Measurements from ENCODE around the gene AAMDC. TPM values are rescaled to one million over a fixed set of nuclear protein-coding genes. Genes with fewer than 3 reads are reported as not detected.
A peak's percentile ranks its signal among the peaks of the same experiment; 100 is the strongest.

The AAMDC gene
- total and polyA plus RNA-seq, 2 of the 13 experiments (the other 11 are each of a cell fraction or from before 2014, with no cell fraction given), result 18.1 to 35.6 TPM

DNA sequence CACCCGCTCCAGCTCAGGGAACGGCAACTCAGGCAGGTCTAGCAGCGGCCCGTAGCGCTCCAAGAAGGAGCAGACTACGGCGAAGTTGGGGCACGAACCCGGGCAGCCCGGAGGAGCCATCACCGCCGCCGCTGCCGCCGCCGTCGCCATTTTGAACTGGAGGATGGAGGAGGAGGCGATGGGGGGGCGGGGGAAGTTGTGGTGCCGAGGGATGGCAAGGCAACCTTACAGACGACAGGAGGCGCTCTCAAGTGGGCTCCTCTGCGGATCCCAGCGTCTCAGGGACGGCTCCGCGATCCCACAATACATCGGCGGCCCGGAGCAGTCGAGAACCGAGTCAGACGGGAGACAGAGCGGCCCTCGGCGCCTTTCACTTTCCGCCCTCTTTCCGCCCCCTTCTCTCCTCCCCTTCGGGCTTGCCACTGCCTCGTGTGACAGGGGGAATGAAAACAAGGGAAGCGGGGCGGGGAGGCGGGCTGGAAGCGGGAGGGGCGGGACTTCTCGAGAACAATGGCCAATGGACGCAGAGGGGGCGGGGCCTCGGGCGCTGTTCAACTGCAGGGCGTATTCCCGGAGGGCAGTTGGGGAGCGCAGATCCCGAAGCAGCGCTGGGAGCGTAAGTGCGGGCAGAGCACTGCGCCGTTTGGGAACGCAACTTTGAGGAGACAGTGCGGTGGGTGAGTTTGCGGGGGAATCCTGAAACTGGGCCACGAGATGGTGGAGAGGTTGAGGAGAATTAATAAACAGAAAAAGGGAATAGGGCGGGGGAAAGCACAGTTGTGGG is at the start of gene AAMDC, which contains the start of gene RSF1 (continued):
- no peak for TF ChIP-seq ZNF180 (CRISPR knock-in tag; IDR thresholded peaks at IDR 0.05; ENCODE audit: borderline replicate concordance, low read depth)
- TF ChIP-seq, protein P1, sequence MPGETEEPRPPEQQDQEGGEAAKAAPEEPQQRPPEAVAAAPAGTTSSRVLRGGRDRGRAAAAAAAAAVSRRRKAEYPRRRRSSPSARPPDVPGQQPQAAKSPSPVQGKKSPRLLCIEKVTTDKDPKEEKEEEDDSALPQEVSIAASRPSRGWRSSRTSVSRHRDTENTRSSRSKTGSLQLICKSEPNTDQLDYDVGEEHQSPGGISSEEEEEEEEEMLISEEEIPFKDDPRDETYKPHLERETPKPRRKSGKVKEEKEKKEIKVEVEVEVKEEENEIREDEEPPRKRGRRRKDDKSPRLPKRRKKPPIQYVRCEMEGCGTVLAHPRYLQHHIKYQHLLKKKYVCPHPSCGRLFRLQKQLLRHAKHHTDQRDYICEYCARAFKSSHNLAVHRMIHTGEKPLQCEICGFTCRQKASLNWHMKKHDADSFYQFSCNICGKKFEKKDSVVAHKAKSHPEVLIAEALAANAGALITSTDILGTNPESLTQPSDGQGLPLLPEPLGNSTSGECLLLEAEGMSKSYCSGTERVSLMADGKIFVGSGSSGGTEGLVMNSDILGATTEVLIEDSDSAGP (CRISPR knock-in tag; IDR thresholded peaks at IDR 0.05; ENCODE audit: borderline replicate concordance), result peak; percentile 31
- no peak for TF ChIP-seq CEBPZ (IDR thresholded peaks at IDR 0.05; ENCODE audit: low read length)
- TF ChIP-seq HNRNPH1 (optimal IDR thresholded peaks at IDR 0.05; ENCODE audit: low read depth, low read length), result peak; percentile 94
- TF ChIP-seq ZNF598 (CRISPR knock-in tag; IDR thresholded peaks at IDR 0.05; ENCODE audit: borderline replicate concordance), result 0 out of 2 replicates have a peak, but pooled peaks have one; percentile 1
- TF ChIP-seq, protein P2, sequence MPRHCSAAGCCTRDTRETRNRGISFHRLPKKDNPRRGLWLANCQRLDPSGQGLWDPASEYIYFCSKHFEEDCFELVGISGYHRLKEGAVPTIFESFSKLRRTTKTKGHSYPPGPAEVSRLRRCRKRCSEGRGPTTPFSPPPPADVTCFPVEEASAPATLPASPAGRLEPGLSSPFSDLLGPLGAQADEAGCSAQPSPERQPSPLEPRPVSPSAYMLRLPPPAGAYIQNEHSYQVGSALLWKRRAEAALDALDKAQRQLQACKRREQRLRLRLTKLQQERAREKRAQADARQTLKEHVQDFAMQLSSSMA (CRISPR knock-in tag; IDR thresholded peaks at IDR 0.05), result no peak
- TF ChIP-seq ELF4 (CRISPR knock-in tag; IDR thresholded peaks at IDR 0.05; ENCODE audit: borderline replicate concordance), result no peak
- no peak; the same call in 1 of the 2 replicates for TF ChIP-seq NRL (CRISPR knock-in tag; IDR thresholded peaks at IDR 0.05; ENCODE audit: borderline replicate concordance)
- TF ChIP-seq TOE1 (CRISPR knock-in tag; IDR thresholded peaks at IDR 0.05), result no peak
- no peak for TF ChIP-seq TEAD2 (CRISPR knock-in tag; IDR thresholded peaks at IDR 0.05)
- no peak for TF ChIP-seq FOXC1 (CRISPR knock-in tag; IDR thresholded peaks at IDR 0.05; ENCODE audit: borderline replicate concordance)
- TF ChIP-seq ZNF660 (CRISPR knock-in tag; IDR thresholded peaks at IDR 0.05; ENCODE audit: borderline replicate concordance, low read depth), result no peak
- TF ChIP-seq, protein P3, sequence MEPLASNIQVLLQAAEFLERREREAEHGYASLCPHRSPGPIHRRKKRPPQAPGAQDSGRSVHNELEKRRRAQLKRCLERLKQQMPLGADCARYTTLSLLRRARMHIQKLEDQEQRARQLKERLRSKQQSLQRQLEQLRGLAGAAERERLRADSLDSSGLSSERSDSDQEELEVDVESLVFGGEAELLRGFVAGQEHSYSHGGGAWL (CRISPR knock-in tag; IDR thresholded peaks at IDR 0.05), result 0 out of 2 replicates have a peak, but pooled peaks have one; percentile 57
- TF ChIP-seq GZF1 (CRISPR knock-in tag; IDR thresholded peaks at IDR 0.05), result no peak
- TF ChIP-seq ZNF207 (IDR thresholded peaks at IDR 0.05; ENCODE audit: borderline replicate concordance), result no peak
- TF ChIP-seq, protein P4, sequence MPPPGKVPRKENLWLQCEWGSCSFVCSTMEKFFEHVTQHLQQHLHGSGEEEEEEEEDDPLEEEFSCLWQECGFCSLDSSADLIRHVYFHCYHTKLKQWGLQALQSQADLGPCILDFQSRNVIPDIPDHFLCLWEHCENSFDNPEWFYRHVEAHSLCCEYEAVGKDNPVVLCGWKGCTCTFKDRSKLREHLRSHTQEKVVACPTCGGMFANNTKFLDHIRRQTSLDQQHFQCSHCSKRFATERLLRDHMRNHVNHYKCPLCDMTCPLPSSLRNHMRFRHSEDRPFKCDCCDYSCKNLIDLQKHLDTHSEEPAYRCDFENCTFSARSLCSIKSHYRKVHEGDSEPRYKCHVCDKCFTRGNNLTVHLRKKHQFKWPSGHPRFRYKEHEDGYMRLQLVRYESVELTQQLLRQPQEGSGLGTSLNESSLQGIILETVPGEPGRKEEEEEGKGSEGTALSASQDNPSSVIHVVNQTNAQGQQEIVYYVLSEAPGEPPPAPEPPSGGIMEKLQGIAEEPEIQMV (CRISPR knock-in tag; IDR thresholded peaks at IDR 0.05; ENCODE audit: low read depth), result no peak
- TF ChIP-seq, protein P5, sequence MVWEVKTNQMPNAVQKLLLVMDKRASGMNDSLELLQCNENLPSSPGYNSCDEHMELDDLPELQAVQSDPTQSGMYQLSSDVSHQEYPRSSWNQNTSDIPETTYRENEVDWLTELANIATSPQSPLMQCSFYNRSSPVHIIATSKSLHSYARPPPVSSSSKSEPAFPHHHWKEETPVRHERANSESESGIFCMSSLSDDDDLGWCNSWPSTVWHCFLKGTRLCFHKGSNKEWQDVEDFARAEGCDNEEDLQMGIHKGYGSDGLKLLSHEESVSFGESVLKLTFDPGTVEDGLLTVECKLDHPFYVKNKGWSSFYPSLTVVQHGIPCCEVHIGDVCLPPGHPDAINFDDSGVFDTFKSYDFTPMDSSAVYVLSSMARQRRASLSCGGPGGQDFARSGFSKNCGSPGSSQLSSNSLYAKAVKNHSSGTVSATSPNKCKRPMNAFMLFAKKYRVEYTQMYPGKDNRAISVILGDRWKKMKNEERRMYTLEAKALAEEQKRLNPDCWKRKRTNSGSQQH (CRISPR knock-in tag; IDR thresholded peaks at IDR 0.05; ENCODE audit: low read depth), result peak; percentile 61; the same call in 1 of the 2 replicates
